Ishikawa (cell line): ENCODE data around the gene AMH.

ENCODE experiments used
- EGR1 ChIP-seq: IDR thresholded peaks from 2 replicates; pipeline ENCODE4 v1.6.1; 2012
- EP300 ChIP-seq: IDR thresholded peaks from 2 replicates; pipeline ENCODE4 v1.6.1; 2012; ENCODE audit warnings: borderline replicate concordance
- FOXM1 ChIP-seq: IDR thresholded peaks from 2 replicates; pipeline ENCODE4 v1.6.1; 2012; ENCODE audit warnings: low read depth, borderline replicate concordance
- MAX ChIP-seq: IDR thresholded peaks from 2 replicates; pipeline ENCODE4 v1.6.1; 2012
- RAD21 ChIP-seq: IDR thresholded peaks from 2 replicates; pipeline ENCODE4 v1.6.1; 2012; ENCODE audit warnings: low read depth
- REST ChIP-seq: IDR thresholded peaks from 2 replicates; pipeline ENCODE4 v1.6.1; 2012; ENCODE audit warnings: low read depth, mild to moderate bottlenecking
- TCF12 ChIP-seq: IDR thresholded peaks from 2 replicates; pipeline ENCODE4 v1.6.1; 2012; ENCODE audit warnings: low read depth
- TEAD4 ChIP-seq: IDR thresholded peaks from 2 replicates; pipeline ENCODE4 v1.6.1; 2012
- YY1 ChIP-seq: IDR thresholded peaks from 2 replicates; pipeline ENCODE4 v1.6.1; 2012; ENCODE audit warnings: low read depth

- TF ChIP-seq EGR1 (no peak), TCF12 (no peak), MAX (no peak), REST (no peak), TEAD4 (no peak), RAD21 (no peak), EP300 (no peak), YY1 (no peak), FOXM1 (no peak)
Observed at GRCh38 chr19:2199861-2200623, 49.1 kb upstream of the AMH start.
